CD14-positive monocyte (primary cell): ENCODE measurements around the gene SUCO. TPM values are rescaled to one million over a fixed set of nuclear protein-coding genes. Genes with fewer than 3 reads are reported as not detected.

Experiments used
- DNase-seq, 3 donors: peaks; one replicate each; pipeline ENCODE4 v3.0.0-alpha.2; 2011 to 2022
- H2AFZ ChIP-seq: 2 replicates; pipeline ENCODE4 v1.6.0; 2012; ENCODE audit warnings: mild to moderate bottlenecking, low read depth, low read length, inconsistent platforms; ENCODE audit not compliant: insufficient read depth, poor library complexity, severe bottlenecking
- H3K27ac ChIP-seq, 2 donors: 1 replicate in 1 of 2; 2 replicates in 1 of 2; pipeline ENCODE4 v1.5.1; 2012 to 2013; ENCODE audit warnings: low read length in 2 of 2, control low read depth in 1 of 2, inconsistent platforms in 1 of 2, low read depth in 1 of 2, mild to moderate bottlenecking in 1 of 2
- H3K27me3 ChIP-seq, 2 donors: one replicate each; pipeline versions ENCODE4 v1.6.0 to v1.6.1; 2011 to 2013; ENCODE audit warnings: low read length in 2 of 2; ENCODE audit not compliant: control insufficient read depth in 2 of 2, insufficient read depth in 2 of 2
- H3K36me3 ChIP-seq, 2 donors: replicated peaks in 1 of 2; 1 replicate in 1 of 2; 2 replicates in 1 of 2; pipeline versions ENCODE4 v1.5.1 to v1.6.1; 2012 to 2013; ENCODE audit warnings: low read length in 2 of 2, control low read depth in 1 of 2, inconsistent platforms in 1 of 2, mild to moderate bottlenecking in 1 of 2; ENCODE audit not compliant: insufficient read depth in 2 of 2, control insufficient read depth in 1 of 2
- H3K4me1 ChIP-seq, 2 donors: 1 replicate in 1 of 2; 2 replicates in 1 of 2; pipeline versions ENCODE4 v1.5.1 to v1.6.1; 2012 to 2013; ENCODE audit warnings: low read length in 2 of 2, control low read depth in 1 of 2, inconsistent platforms in 1 of 2, mild to moderate bottlenecking in 1 of 2, moderate library complexity in 1 of 2; ENCODE audit not compliant: insufficient read depth in 2 of 2, control insufficient read depth in 1 of 2
- H3K4me2 ChIP-seq: replicated peaks from 2 replicates; pipeline ENCODE3; 2012; ENCODE audit warnings: low read length, moderate library complexity, mild to moderate bottlenecking; ENCODE audit not compliant: poor library complexity, severe bottlenecking; ENCODE audit errors: extremely low read depth
- H3K4me3 ChIP-seq, 3 experiments: fragments of 200-600 bp in 1 of 3; sonication (generic) in 1 of 3; replicated peaks in 1 of 3; 1 replicate in 2 of 3; 2 replicates in 1 of 3; pipeline ENCODE4 v1.5.1; 2011 to 2013; ENCODE audit warnings: low read length in 3 of 3, mild to moderate bottlenecking in 3 of 3, control low read depth in 2 of 3, low read depth in 2 of 3, inconsistent platforms in 1 of 3, moderate library complexity in 1 of 3
- H3K79me2 ChIP-seq: 2 replicates; pipeline ENCODE4 v1.6.0; 2012; ENCODE audit warnings: mild to moderate bottlenecking, control low read depth, inconsistent platforms, low read length, moderate library complexity; ENCODE audit not compliant: insufficient read depth
- H3K9ac ChIP-seq: 2 replicates; pipeline ENCODE4 v1.6.0; 2017; ENCODE audit warnings: low read length, mild to moderate bottlenecking; ENCODE audit not compliant: insufficient read depth, poor library complexity, severe bottlenecking
- H3K9me3 ChIP-seq, 2 donors: replicated peaks in 1 of 2; 1 replicate in 1 of 2; 2 replicates in 1 of 2; pipeline versions ENCODE4 v1.5.1 to v1.6.1; 2012 to 2013; ENCODE audit warnings: low read length in 2 of 2, control low read depth in 1 of 2; ENCODE audit not compliant: control insufficient read depth in 1 of 2, insufficient read depth in 1 of 2
- H4K20me1 ChIP-seq: 2 replicates; pipeline ENCODE4 v1.6.0; 2012; ENCODE audit warnings: mild to moderate bottlenecking, low read length, control low read depth, moderate library complexity; ENCODE audit not compliant: insufficient read depth
- H3K27ac Mint-ChIP-seq, 7 donors: one replicate each; pipeline ENCODE4 v1.8.0; 2020; ENCODE audit warnings: mild to moderate bottlenecking in 7 of 7, mixed read lengths in 7 of 7, moderate library complexity in 6 of 7, inconsistent platforms in 2 of 7
- H3K27me3 Mint-ChIP-seq, 3 donors: one replicate each; pipeline ENCODE4 v1.8.0; 2021 to 2022; ENCODE audit warnings: low read depth in 3 of 3, mild to moderate bottlenecking in 3 of 3, mixed read lengths in 3 of 3, moderate library complexity in 3 of 3, inconsistent platforms in 1 of 3
- H3K36me3 Mint-ChIP-seq, 2 donors: one replicate each; pipeline ENCODE4 v1.8.0; 2020; ENCODE audit warnings: mixed read lengths in 2 of 2, inconsistent platforms in 1 of 2, mild to moderate bottlenecking in 1 of 2
- H3K4me1 Mint-ChIP-seq: one replicate; pipeline ENCODE4 v1.8.0; 2020; ENCODE audit warnings: mild to moderate bottlenecking, mixed read lengths
- H3K4me3 Mint-ChIP-seq, 2 donors: one replicate each; pipeline ENCODE4 v1.8.0; 2020; ENCODE audit warnings: mild to moderate bottlenecking in 2 of 2, mixed read lengths in 2 of 2, moderate library complexity in 1 of 2
- H3K9me3 Mint-ChIP-seq, 7 donors: one replicate each; pipeline ENCODE4 v1.8.0; 2020 to 2022; ENCODE audit warnings: mixed read lengths in 7 of 7, mild to moderate bottlenecking in 6 of 7, moderate library complexity in 6 of 7, inconsistent platforms in 2 of 7
- CTCF ChIP-seq: fragments of 200-600 bp; IDR thresholded peaks from one replicate; pipeline ENCODE4 v1.8.0; 2022; ENCODE audit warnings: antibody characterized with exemption, mild to moderate bottlenecking
- WGBS: methylation state at CpG from one replicate; pipeline ENCODE4 v1.1.5; 2013; ENCODE audit warnings: missing lambda C conversion rate; ENCODE audit not compliant: insufficient coverage; 5-methylcytosine and 5-hydroxymethylcytosine counted together
- intact Hi-C, 2 donors: fragments of 100-400 bp; cut with micrococcal nuclease; formaldehyde crosslinking; loops; one replicate each; pipeline versions ENCODE4 v1.15.0 to v1.15.1; 2023
- polyA plus RNA-seq, 3 donors: library from polyadenylated mRNA; depleted of rRNA in 1 of 3; unstranded in 2 of 3; stranded (reverse) in 1 of 3; fragments of 300-500 nt in 2 of 3; fragments of >200 nt in 1 of 3; fragmentation: Illumina TruSeq in 2 of 3; gene quantifications; 1 replicate in 2 of 3; 2 replicates in 1 of 3; pipeline ENCODE4 v1.2.3, GENCODE V29; 2012 to 2021

The SUCO gene
- polyA plus RNA-seq, 3 donors: 6.8 to 8.5 (median 6.8) TPM

GRCh38 chr1:172647110-172647564, 114.2 kb downstream of the SUCO start:
- H3K27ac ChIP-seq: no peak overlapping the region
- no peaks in the 10 kb centered on the region for H3K9me3 ChIP-seq
- no peaks in the 10 kb centered on the region for H3K27me3 ChIP-seq
- Mint-ChIP-seq H3K4me3 (no peak overlapping the region), H3K9me3 (peaks cover 0 to 3% (median 0%) of the 10 kb centered on the region in 7 donors), H3K27ac (no peak overlapping the region), H3K36me3 (no peaks in the 10 kb centered on the region), H3K27me3 (peaks cover 0 to 2% (median 0%) of the 10 kb centered on the region in 3 donors), H3K4me1 (peaks cover 19% of the 10 kb centered on the region)
- H4K20me1 ChIP-seq: no peaks in the 10 kb centered on the region
- H3K4me3 ChIP-seq: no peak overlapping the region
- DNase-seq: no peak
- peaks cover 12 to 14% of the 10 kb centered on the region in 2 donors for H3K4me1 ChIP-seq
- 39% methylated on average over 5 of the region's 8 CpGs for WGBS
- H3K36me3 ChIP-seq: no peaks in the 10 kb centered on the region
- no peak overlapping the region for H3K9ac ChIP-seq
- TF ChIP-seq CTCF: no peak
- no peak overlapping the region for H3K4me2 ChIP-seq
- no peak overlapping the region for H2AFZ ChIP-seq
- intact Hi-C loops: no loop called here
- no peaks in the 10 kb centered on the region for H3K79me2 ChIP-seq

DNA sequence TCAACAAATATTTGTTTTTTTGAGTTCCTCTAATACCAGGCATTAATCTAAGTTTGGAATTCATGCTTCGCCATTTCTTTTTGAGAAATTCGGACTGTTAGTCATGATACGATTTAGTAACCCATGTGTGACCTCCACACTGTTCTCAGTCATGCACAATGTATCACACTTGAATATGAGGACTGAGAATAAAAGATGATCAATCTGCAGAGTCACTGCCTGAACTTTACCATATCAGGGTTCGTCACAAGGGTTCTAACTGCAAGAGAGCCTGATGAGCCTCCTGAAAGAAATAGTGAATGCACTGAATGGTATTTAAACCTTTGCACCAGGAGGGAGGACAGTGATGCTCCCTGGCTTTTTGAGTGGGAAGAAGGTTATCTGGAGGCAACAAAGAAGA, 115.0 kb downstream of the SUCO start:
- Histone ChIP-seq H3K4me3 (no peak overlapping the region), H4K20me1 (no peaks in the 10 kb centered on the region), H3K27me3 (no peaks in the 10 kb centered on the region), H3K9ac (no peak overlapping the region), H3K36me3 (no peaks in the 10 kb centered on the region), H3K4me2 (no peak overlapping the region), H3K9me3 (no peaks in the 10 kb centered on the region), H3K4me1 (peaks cover 11 to 14% of the 10 kb centered on the region in 2 donors), H3K27ac (no peak overlapping the region), H2AFZ (no peak overlapping the region), H3K79me2 (no peaks in the 10 kb centered on the region)
- 100% methylated on average over 1 of the region's 4 CpGs for WGBS
- Mint-ChIP-seq H3K27me3 (peaks cover 0 to 2% (median 0%) of the 10 kb centered on the region in 3 donors), H3K36me3 (no peaks in the 10 kb centered on the region), H3K4me1 (peaks cover 18% of the 10 kb centered on the region), H3K9me3 (peaks cover 0 to 3% (median 0%) of the 10 kb centered on the region in 7 donors), H3K27ac (no peak overlapping the region), H3K4me3 (no peak overlapping the region)
- intact Hi-C loops: no loop called here
- DNase-seq: no peak
- TF ChIP-seq CTCF: no peak
